MCF 10A (cell line): ENCODE data around the gene XIST. TPM values are rescaled to one million over a fixed set of nuclear protein-coding genes. Genes with fewer than 3 reads are reported as not detected.

Experiments
- BruUV-seq: library from RNA; stranded (reverse); fragments of 400-500 nt; replicated peaks from 2 replicates; lab custom pipeline; 2021; lab: Mats Ljungman, UMichigan
- CTCF ChIA-PET: fragments of 300-600 bp; sonication (Branson Sonifier 250); formaldehyde crosslinking; extraction: SDS; loops from one replicate; lab custom pipeline; 2021; ENCODE audit warnings: antibody characterized with exemption, inconsistent platforms; lab: Yijun Ruan, JAX
- POLR2A ChIA-PET: fragments of 300-600, 350-650 bp; sonication (Branson Sonifier 250); formaldehyde crosslinking; extraction: SDS; loops from one replicate; lab custom pipeline; 2020; ENCODE audit warnings: antibody characterized with exemption, inconsistent platforms; lab: Yijun Ruan, JAX
- DNase-seq: peaks from one replicate; pipeline ENCODE4 v3.0.0-alpha.2; 2018; ENCODE audit not compliant: unreplicated experiment
- H3K27ac Mint-ChIP-seq: one replicate; pipeline ENCODE4 v1.8.0; 2022; ENCODE audit warnings: mild to moderate bottlenecking, low read depth, mixed read lengths; ENCODE audit not compliant: unreplicated experiment
- H3K27me3 Mint-ChIP-seq: one replicate; pipeline ENCODE4 v1.8.0; 2022; ENCODE audit warnings: mixed read lengths; ENCODE audit not compliant: insufficient read depth, unreplicated experiment
- H3K36me3 Mint-ChIP-seq: one replicate; pipeline ENCODE4 v1.8.0; 2022; ENCODE audit warnings: mild to moderate bottlenecking, moderate library complexity, mixed read lengths; ENCODE audit not compliant: insufficient read depth, unreplicated experiment
- H3K4me1 Mint-ChIP-seq: one replicate; pipeline ENCODE4 v1.8.0; 2022; ENCODE audit warnings: mixed read lengths; ENCODE audit not compliant: insufficient read depth, unreplicated experiment
- H3K4me3 Mint-ChIP-seq: one replicate; pipeline ENCODE4 v1.8.0; 2022; ENCODE audit warnings: mild to moderate bottlenecking, moderate library complexity, mixed read lengths; ENCODE audit not compliant: unreplicated experiment
- H3K9me3 Mint-ChIP-seq: one replicate; pipeline ENCODE4 v1.8.0; 2022; ENCODE audit warnings: mixed read lengths; ENCODE audit not compliant: unreplicated experiment
- CTCF ChIP-seq: fragments of 200-600 bp; IDR thresholded peaks from one replicate; pipeline ENCODE4 v1.8.0; 2022; ENCODE audit warnings: antibody characterized with exemption, mild to moderate bottlenecking; ENCODE audit not compliant: unreplicated experiment
- intact Hi-C: fragments of 100-400 bp; cut with micrococcal nuclease; formaldehyde crosslinking; loops from 2 replicates; pipeline ENCODE4 v1.14.1; 2022
- total RNA-seq: library from RNA; stranded (reverse); gene quantifications from 2 replicates; pipeline ENCODE4 v1.2.3, GENCODE V29; 2022

Gene XIST
- total RNA-seq, 1 experiment from 2014 or later = 310 TPM

- Mint-ChIP-seq H3K4me1 (no peaks in the 10 kb centered on the region), H3K36me3 (no peaks in the 10 kb centered on the region), H3K27me3 (peaks cover 28% of the 10 kb centered on the region), H3K27ac (no peak overlapping the region), H3K4me3 (no peak overlapping the region), H3K9me3 (no peaks in the 10 kb centered on the region)
- DNase-seq = no peak
- no peak for TF ChIP-seq CTCF
- CTCF ChIA-PET = interaction anchor here (2.2 kb wide), 1 partner anchor 8 kb away, joined by 10 read pairs; no protein-coding TSS in a partner anchor
- POLR2A ChIA-PET = no interaction called here
- intact Hi-C loops = no loop called here
- no TSS peak for BruUV-seq
Observed at GRCh38 chrX:73863268-73863667, 10.8 kb upstream of the XIST start.

- Mint-ChIP-seq H3K36me3 (no peaks in the 10 kb centered on the region), H3K4me1 (no peaks in the 10 kb centered on the region), H3K9me3 (no peaks in the 10 kb centered on the region), H3K4me3 (no peak overlapping the region), H3K27me3 (peaks cover 12% of the 10 kb centered on the region), H3K27ac (no peak overlapping the region)
- BruUV-seq = no TSS peak
- POLR2A ChIA-PET = interaction anchor here (0.5 kb wide), 1 partner anchor 349 kb away, joined by 7 read pairs; no protein-coding TSS in a partner anchor
- TF ChIP-seq CTCF = no peak
- intact Hi-C loops = loop anchor here (5.0 kb wide), 1 partner anchor 1743 kb away; no protein-coding TSS in a partner anchor
- CTCF ChIA-PET = interaction anchor here (0.6 to 3.5 kb wide), 7 partner anchors 13 to 769 kb away, joined by 3 to 17 read pairs (median 4); no protein-coding TSS in a partner anchor
- DNase-seq = no peak
Observed at GRCh38 chrX:73859622-73860021, 7.1 kb upstream of the XIST start.

- H3K27me3 Mint-ChIP-seq = peaks cover 12% of the 10 kb centered on the region
- intact Hi-C loops = loop anchor here (1.0 to 5.0 kb wide), 8 partner anchors 89 to 1747 kb away; no protein-coding TSS in a partner anchor
- no peaks in the 10 kb centered on the region for H3K9me3 Mint-ChIP-seq
- no TSS peak for BruUV-seq
- no peak overlapping the region for H3K4me3 Mint-ChIP-seq
- CTCF ChIA-PET = interaction anchor here (0.6 to 4.6 kb wide), 18 partner anchors 8 to 1308 kb away, joined by 3 to 56 read pairs (median 4); no protein-coding TSS in a partner anchor
- peaks cover 7% of the 10 kb centered on the region for H3K36me3 Mint-ChIP-seq
- no peaks in the 10 kb centered on the region for H3K4me1 Mint-ChIP-seq
- no peak overlapping the region for H3K27ac Mint-ChIP-seq
- peak; percentile 64 for TF ChIP-seq CTCF
- peak; percentile 82 for DNase-seq
- POLR2A ChIA-PET = interaction anchor here (0.7 to 1.3 kb wide), 2 partner anchors 89 to 258 kb away, joined by 3 to 9 read pairs; no protein-coding TSS in a partner anchor
Observed at GRCh38 chrX:73855546-73855945, 3.0 kb upstream of the XIST start.

GRCh38 chrX:73852022-73852421, 492 bp downstream of the XIST start:
- ChIA-PET POLR2A (interaction anchor here (0.7 to 2.2 kb wide), 5 partner anchors 92 to 163 kb away, joined by 3 to 6 read pairs (median 4); no protein-coding TSS in a partner anchor), CTCF (interaction anchor here (1.1 to 1.2 kb wide), 2 partner anchors 10 to 205 kb away, joined by 3 to 4 read pairs; no protein-coding TSS in a partner anchor)
- TF ChIP-seq CTCF = no peak
- no peak for DNase-seq
- peaks cover 7% of the 10 kb centered on the region for H3K36me3 Mint-ChIP-seq
- no peaks in the 10 kb centered on the region for H3K27me3 Mint-ChIP-seq
- H3K4me3 Mint-ChIP-seq = peak overlapping the region; percentile 91
- TSS peak; percentile 60 for BruUV-seq
- peak overlapping the region; percentile 98 for H3K27ac Mint-ChIP-seq
- H3K4me1 Mint-ChIP-seq = peaks cover 14% of the 10 kb centered on the region
- H3K9me3 Mint-ChIP-seq = no peaks in the 10 kb centered on the region
- intact Hi-C loops = no loop called here
